HepG2 (cell line): Measurements from ENCODE around the gene SRD5A1. TPM values are rescaled to one million over a fixed set of nuclear protein-coding genes. Genes with fewer than 3 reads are reported as not detected.

Source experiments
- CENPX ChIP-seq: sonication (generic); formaldehyde crosslinking; IDR thresholded peaks from 2 replicates; pipeline ENCODE4 v1.9.0; 2021; ENCODE audit warnings: mild to moderate bottlenecking, missing genetic modification reagents, moderate library complexity
- DR1 ChIP-seq: sonication (generic); formaldehyde crosslinking; IDR thresholded peaks from 2 replicates; pipeline ENCODE4 v1.8.0; 2021; ENCODE audit warnings: mild to moderate bottlenecking, missing genetic modification reagents, inconsistent platforms
- HNRNPH1 ChIP-seq: fragments of 200-400 bp; formaldehyde crosslinking; optimal IDR thresholded peaks from 2 replicates; pipeline ENCODE3; 2017; ENCODE audit warnings: mild to moderate bottlenecking, low read depth, low read length
- HNRNPLL ChIP-seq: fragments of 200-400 bp; formaldehyde crosslinking; IDR thresholded peaks from 2 replicates; pipeline ENCODE4 v1.6.1; 2017; ENCODE audit warnings: mild to moderate bottlenecking, low read depth, low read length; ENCODE audit not compliant: poor library complexity, severe bottlenecking
- JARID2 ChIP-seq: sonication (generic); formaldehyde crosslinking; IDR thresholded peaks from 2 replicates; pipeline ENCODE4 v1.8.1; 2023; ENCODE audit warnings: missing genetic modification reagents, inconsistent platforms; ENCODE audit not compliant: insufficient replicate concordance
- MEF2D ChIP-seq: sonication (generic); formaldehyde crosslinking; IDR thresholded peaks from 2 replicates; pipeline ENCODE4 v1.5.1; 2020; ENCODE audit warnings: mild to moderate bottlenecking, missing genetic modification reagents
- PHB2 ChIP-seq: fragments of 450-650 bp; IDR thresholded peaks from 2 replicates; pipeline ENCODE4 v1.6.1; 2018; ENCODE audit not compliant: partially characterized antibody
- TEAD2 ChIP-seq: sonication (generic); formaldehyde crosslinking; IDR thresholded peaks from 2 replicates; pipeline ENCODE4 v1.9.0; 2021; ENCODE audit warnings: missing genetic modification reagents
- U2AF1 ChIP-seq: fragments of 200-400 bp; formaldehyde crosslinking; optimal IDR thresholded peaks from 2 replicates; pipeline ENCODE3; 2017; ENCODE audit warnings: mild to moderate bottlenecking, low read depth, low read length
- ZIK1 ChIP-seq: sonication (generic); formaldehyde crosslinking; IDR thresholded peaks from 2 replicates; pipeline ENCODE4 v1.5.0; 2020; ENCODE audit warnings: mild to moderate bottlenecking, low read depth, missing genetic modification reagents, borderline replicate concordance
- ZNF317 ChIP-seq: sonication (generic); formaldehyde crosslinking; IDR thresholded peaks from 2 replicates; pipeline ENCODE4 v1.5.0; 2020; ENCODE audit warnings: mild to moderate bottlenecking, missing genetic modification reagents
- ZNF430 ChIP-seq: sonication (generic); formaldehyde crosslinking; IDR thresholded peaks from 2 replicates; pipeline ENCODE4 v1.9.0; 2021; ENCODE audit warnings: mild to moderate bottlenecking, missing genetic modification reagents
- ZNF441 ChIP-seq: sonication (generic); formaldehyde crosslinking; IDR thresholded peaks from 2 replicates; pipeline ENCODE4 v1.7.0; 2021; ENCODE audit warnings: missing genetic modification reagents, borderline replicate concordance
- ZNF496 ChIP-seq: sonication (generic); formaldehyde crosslinking; IDR thresholded peaks from 2 replicates; pipeline ENCODE4 v1.8.1; 2023; ENCODE audit warnings: mild to moderate bottlenecking, moderate library complexity, missing genetic modification reagents; ENCODE audit not compliant: insufficient replicate concordance
- ZNF672 ChIP-seq: sonication (generic); formaldehyde crosslinking; IDR thresholded peaks from 2 replicates; pipeline ENCODE4 v1.8.1; 2022; ENCODE audit warnings: missing genetic modification reagents
- ZNF724P ChIP-seq: sonication (generic); formaldehyde crosslinking; IDR thresholded peaks from 2 replicates; pipeline ENCODE4 v1.8.0; 2022; ENCODE audit warnings: missing genetic modification reagents, borderline replicate concordance
- ZNF781 ChIP-seq: sonication (generic); formaldehyde crosslinking; IDR thresholded peaks from 2 replicates; pipeline ENCODE4 v1.5.1; 2020; ENCODE audit warnings: borderline replicate concordance, mild to moderate bottlenecking, missing genetic modification reagents; ENCODE audit errors: not compliant biosample characterization
- polyA plus RNA-seq, 8 experiments: library from polyadenylated mRNA; depleted of rRNA in 3 of 8; stranded (reverse) in 7 of 8; unstranded in 1 of 8; fragments of >200 nt; fragmentation: Illumina TruSeq in 4 of 8; extraction: Trizol in 4 of 8; gene quantifications; 2 replicates each; pipeline versions ENCODE4 v1.2.1 to v1.2.3, GENCODE V29; 2011 to 2016; ENCODE audit warnings: low read depth in 4 of 8, missing spikeins in 1 of 8, mixed read lengths in 1 of 8; ENCODE audit not compliant: insufficient read depth in 1 of 8
- total RNA-seq, 5 experiments: library from RNA; depleted of rRNA; stranded (reverse); fragments of >200 nt; fragmentation: Illumina TruSeq; extraction: Trizol; gene quantifications; 2 replicates each; pipeline ENCODE4 v1.2.3, GENCODE V29; 2016; ENCODE audit warnings: low read depth in 1 of 5
- TF ChIP-seq, protein P1 (sequence below): fragments of 450-650 bp; IDR thresholded peaks from 2 replicates; pipeline ENCODE4 v1.6.1; 2016
- TF ChIP-seq, protein P2 (sequence below): sonication (generic); formaldehyde crosslinking; IDR thresholded peaks from 2 replicates; pipeline ENCODE4 v1.4.0; 2020; ENCODE audit warnings: missing genetic modification reagents
- TF ChIP-seq, protein P3 (sequence below): IDR thresholded peaks from 2 replicates; pipeline ENCODE4 v1.6.1; 2016; ENCODE audit warnings: missing compliant biosample characterization, missing genetic modification reagents, borderline replicate concordance

SRD5A1 gene
- total and polyA plus RNA-seq, 2 of the 13 experiments (the other 11 are each of a cell fraction or from before 2014, with no cell fraction given) = 6.1 to 9.9 TPM

DNA sequence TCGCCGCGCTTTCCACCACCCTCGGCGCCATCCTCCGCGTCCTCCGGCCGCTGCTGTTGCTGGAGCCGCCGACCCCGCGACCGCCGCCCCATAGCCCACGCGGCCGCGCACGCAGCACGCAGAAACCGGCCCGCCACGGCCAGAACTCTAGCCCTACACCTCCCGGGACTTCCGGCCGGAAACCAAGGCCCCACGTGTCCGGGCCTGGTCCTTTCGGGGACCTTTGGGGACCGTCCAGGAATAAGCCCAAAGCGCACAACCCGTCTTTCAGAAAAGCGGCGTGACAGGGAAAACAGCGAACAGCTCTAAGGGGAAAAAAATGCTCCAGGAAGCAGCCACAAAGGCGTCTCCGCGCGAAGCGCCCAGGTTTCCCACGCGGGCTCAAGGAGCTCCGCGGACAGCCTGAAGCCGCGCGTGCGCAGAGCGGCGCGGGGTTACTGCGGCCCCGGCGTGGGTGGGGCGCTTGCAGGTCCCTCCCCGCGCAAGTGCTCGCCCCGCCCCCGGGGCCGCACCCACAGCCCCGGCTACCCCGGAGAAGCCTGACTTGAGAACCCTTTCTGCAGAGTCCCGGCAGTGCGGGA lies at the start of gene SRD5A1, which contains the start of gene NSUN2 (continued):
- TF ChIP-seq ZIK1 (no peak), HNRNPLL (peak; percentile 72), PHB2 (no peak), ZNF724P (CRISPR knock-in tag) (no peak), ZNF317 (no peak), JARID2 (CRISPR knock-in tag) (no peak), ZNF672 (no peak), ZNF496 (CRISPR knock-in tag) (no peak), MEF2D (CRISPR knock-in tag) (no peak; the same call in 1 of the 2 replicates), ZNF430 (peak; percentile 54; the same call in 1 of the 2 replicates), HNRNPH1 (no peak), ZNF441 (CRISPR knock-in tag) (no peak), TEAD2 (CRISPR knock-in tag) (no peak), ZNF781 (CRISPR knock-in tag) (no peak), U2AF1 (no peak), DR1 (CRISPR knock-in tag) (peak; percentile 80), CENPX (CRISPR knock-in tag) (no peak)
- TF ChIP-seq, protein P1, sequence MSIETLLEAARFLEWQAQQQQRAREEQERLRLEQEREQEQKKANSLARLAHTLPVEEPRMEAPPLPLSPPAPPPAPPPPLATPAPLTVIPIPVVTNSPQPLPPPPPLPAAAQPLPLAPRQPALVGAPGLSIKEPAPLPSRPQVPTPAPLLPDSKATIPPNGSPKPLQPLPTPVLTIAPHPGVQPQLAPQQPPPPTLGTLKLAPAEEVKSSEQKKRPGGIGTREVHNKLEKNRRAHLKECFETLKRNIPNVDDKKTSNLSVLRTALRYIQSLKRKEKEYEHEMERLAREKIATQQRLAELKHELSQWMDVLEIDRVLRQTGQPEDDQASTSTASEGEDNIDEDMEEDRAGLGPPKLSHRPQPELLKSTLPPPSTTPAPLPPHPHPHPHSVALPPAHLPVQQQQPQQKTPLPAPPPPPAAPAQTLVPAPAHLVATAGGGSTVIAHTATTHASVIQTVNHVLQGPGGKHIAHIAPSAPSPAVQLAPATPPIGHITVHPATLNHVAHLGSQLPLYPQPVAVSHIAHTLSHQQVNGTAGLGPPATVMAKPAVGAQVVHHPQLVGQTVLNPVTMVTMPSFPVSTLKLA = peak; percentile 84
- TF ChIP-seq, protein P2, sequence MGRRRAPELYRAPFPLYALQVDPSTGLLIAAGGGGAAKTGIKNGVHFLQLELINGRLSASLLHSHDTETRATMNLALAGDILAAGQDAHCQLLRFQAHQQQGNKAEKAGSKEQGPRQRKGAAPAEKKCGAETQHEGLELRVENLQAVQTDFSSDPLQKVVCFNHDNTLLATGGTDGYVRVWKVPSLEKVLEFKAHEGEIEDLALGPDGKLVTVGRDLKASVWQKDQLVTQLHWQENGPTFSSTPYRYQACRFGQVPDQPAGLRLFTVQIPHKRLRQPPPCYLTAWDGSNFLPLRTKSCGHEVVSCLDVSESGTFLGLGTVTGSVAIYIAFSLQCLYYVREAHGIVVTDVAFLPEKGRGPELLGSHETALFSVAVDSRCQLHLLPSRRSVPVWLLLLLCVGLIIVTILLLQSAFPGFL (CRISPR knock-in tag) = no peak
- TF ChIP-seq, protein P3, sequence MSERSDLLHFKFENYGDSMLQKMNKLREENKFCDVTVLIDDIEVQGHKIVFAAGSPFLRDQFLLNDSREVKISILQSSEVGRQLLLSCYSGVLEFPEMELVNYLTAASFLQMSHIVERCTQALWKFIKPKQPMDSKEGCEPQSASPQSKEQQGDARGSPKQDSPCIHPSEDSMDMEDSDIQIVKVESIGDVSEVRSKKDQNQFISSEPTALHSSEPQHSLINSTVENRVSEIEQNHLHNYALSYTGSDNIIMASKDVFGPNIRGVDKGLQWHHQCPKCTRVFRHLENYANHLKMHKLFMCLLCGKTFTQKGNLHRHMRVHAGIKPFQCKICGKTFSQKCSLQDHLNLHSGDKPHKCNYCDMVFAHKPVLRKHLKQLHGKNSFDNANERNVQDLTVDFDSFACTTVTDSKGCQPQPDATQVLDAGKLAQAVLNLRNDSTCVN (CRISPR knock-in tag) = no peak
